IMR-90 (cell line): Measurements from ENCODE around the gene EML6. TPM values are rescaled to one million over a fixed set of nuclear protein-coding genes. Genes with fewer than 3 reads are reported as not detected.

Source experiments
- ATAC-seq: fragments of 200-7000 bp; cut with Tn5 transposase; 2 replicates; pipeline ENCODE4 v1.9.1; 2020; ENCODE audit warnings: low read depth, mild to moderate bottlenecking, moderate library complexity
- BruUV-seq: library from RNA; stranded (reverse); fragments of 400-500 nt; replicated peaks from 2 replicates; lab custom pipeline; 2021; lab: Mats Ljungman, UMichigan
- CTCF ChIA-PET: fragments of 300-600 bp; formaldehyde crosslinking; extraction: SDS; loops from one replicate; lab custom pipeline; 2021; ENCODE audit warnings: antibody characterized with exemption; lab: Yijun Ruan, JAX
- POLR2A ChIA-PET: fragments of 300-600 bp; sonication (Branson Sonifier 250); formaldehyde crosslinking; loops from one replicate; lab custom pipeline; 2022; ENCODE audit warnings: antibody characterized with exemption; ENCODE audit not compliant: unreplicated experiment; lab: Charles Lee
- DNase-seq: peaks from one replicate; pipeline ENCODE4 v3.0.0; 2013
- H2AFZ ChIP-seq: replicated peaks from 2 replicates; pipeline ENCODE3; 2013; ENCODE audit warnings: low read length, mild to moderate bottlenecking; ENCODE audit not compliant: poor library complexity
- H2AK5ac ChIP-seq: 2 replicates; pipeline ENCODE4 v1.6.1; 2013; ENCODE audit warnings: low read depth, low read length, inconsistent platforms
- H2AK9ac ChIP-seq: replicated peaks from 2 replicates; pipeline ENCODE3; 2013; ENCODE audit warnings: mild to moderate bottlenecking, low read depth, low read length, moderate library complexity; ENCODE audit not compliant: poor library complexity
- H2BK120ac ChIP-seq: 2 replicates; pipeline ENCODE4 v1.6.1; 2013; ENCODE audit warnings: low read depth, low read length, inconsistent platforms
- H2BK15ac ChIP-seq: 3 replicates; pipeline ENCODE4 v1.6.1; 2013; ENCODE audit warnings: low read depth, low read length, inconsistent platforms
- H2BK20ac ChIP-seq: 2 replicates; pipeline ENCODE4 v1.6.1; 2013; ENCODE audit warnings: low read depth, mild to moderate bottlenecking, inconsistent platforms, low read length, moderate library complexity
- H2BK5ac ChIP-seq: 2 replicates; pipeline ENCODE4 v1.6.1; 2013; ENCODE audit warnings: mild to moderate bottlenecking, low read depth, low read length, inconsistent platforms; ENCODE audit not compliant: poor library complexity, severe bottlenecking
- H3K14ac ChIP-seq: replicated peaks from 2 replicates; pipeline ENCODE4 v1.6.1; 2013; ENCODE audit warnings: low read depth, low read length, inconsistent platforms
- H3K18ac ChIP-seq: 2 replicates; pipeline ENCODE4 v1.6.1; 2013; ENCODE audit warnings: low read depth, low read length, control low read depth
- H3K23ac ChIP-seq: 2 replicates; pipeline ENCODE4 v1.6.1; 2013; ENCODE audit warnings: low read depth, low read length, inconsistent platforms
- H3K27ac ChIP-seq: 2 replicates; pipeline ENCODE4 v1.5.1; 2013; ENCODE audit warnings: mild to moderate bottlenecking, control low read depth, low read length; ENCODE audit not compliant: insufficient read depth
- H3K27me3 ChIP-seq: 2 replicates; pipeline ENCODE4 v1.6.1; 2013; ENCODE audit warnings: low read length; ENCODE audit not compliant: control insufficient read depth, insufficient read depth
- H3K36me3 ChIP-seq: 2 replicates; pipeline ENCODE4 v1.6.1; 2013; ENCODE audit warnings: low read length, mixed read lengths; ENCODE audit not compliant: control insufficient read depth, insufficient read depth
- H3K4ac ChIP-seq: 2 replicates; pipeline ENCODE4 v1.6.1; 2013; ENCODE audit warnings: low read depth, low read length, inconsistent platforms
- H3K4me1 ChIP-seq: 2 replicates; pipeline ENCODE4 v1.6.1; 2013; ENCODE audit warnings: low read length, mixed read lengths; ENCODE audit not compliant: control insufficient read depth, insufficient read depth
- H3K4me2 ChIP-seq: 2 replicates; pipeline ENCODE4 v1.6.1; 2013; ENCODE audit warnings: low read depth, mild to moderate bottlenecking, control low read depth, low read length, moderate library complexity
- H3K4me3 ChIP-seq: 2 replicates; pipeline ENCODE4 v1.5.1; 2013; ENCODE audit warnings: low read depth, mild to moderate bottlenecking, control low read depth, low read length, moderate library complexity; ENCODE audit not compliant: insufficient read depth
- H3K56ac ChIP-seq: 2 replicates; pipeline ENCODE4 v1.6.1; 2013; ENCODE audit warnings: low read length, inconsistent platforms; ENCODE audit not compliant: insufficient read depth; ENCODE audit errors: extremely low read depth
- H3K79me1 ChIP-seq, 2 experiments: 2 replicates each; pipeline ENCODE4 v1.6.1; 2013; ENCODE audit warnings: low read length in 2 of 2, inconsistent platforms in 1 of 2, low read depth in 1 of 2
- H3K9ac ChIP-seq: 2 replicates; pipeline ENCODE4 v1.6.1; 2013; ENCODE audit warnings: low read depth, low read length, control low read depth
- H3K9me1 ChIP-seq: 2 replicates; pipeline ENCODE4 v1.6.1; 2013; ENCODE audit warnings: low read length, inconsistent platforms; ENCODE audit not compliant: insufficient read depth
- H3K9me3 ChIP-seq: 2 replicates; pipeline ENCODE4 v1.6.1; 2013; ENCODE audit warnings: low read length; ENCODE audit not compliant: control insufficient read depth, insufficient read depth
- H4K20me1 ChIP-seq: 2 replicates; pipeline ENCODE4 v1.6.1; 2013; ENCODE audit warnings: low read length, inconsistent platforms; ENCODE audit not compliant: insufficient read depth
- H4K5ac ChIP-seq: 2 replicates; pipeline ENCODE4 v1.6.1; 2013; ENCODE audit warnings: mild to moderate bottlenecking, low read depth, low read length, control low read depth
- H4K8ac ChIP-seq, 2 experiments: 2 replicates each; pipeline ENCODE4 v1.6.1; 2013; ENCODE audit warnings: low read depth in 2 of 2, low read length in 2 of 2, control low read depth in 1 of 2, inconsistent platforms in 1 of 2
- H4K91ac ChIP-seq: 2 replicates; pipeline ENCODE4 v1.6.1; 2013; ENCODE audit warnings: low read depth, low read length, inconsistent platforms; ENCODE audit not compliant: insufficient read depth
- BHLHE40 ChIP-seq: fragments of 150-350 bp; IDR thresholded peaks from 2 replicates; pipeline ENCODE4 v1.6.1; 2016; ENCODE audit warnings: mild to moderate bottlenecking, low read depth, low read length
- CEBPB ChIP-seq: IDR thresholded peaks from 2 replicates; pipeline ENCODE4 v1.6.1; 2012; ENCODE audit warnings: low read depth, low read length, improper control_type of control experiment
- CHD1 ChIP-seq: IDR thresholded peaks from 2 replicates; pipeline ENCODE4 v1.6.1; 2012; ENCODE audit warnings: low read depth, low read length, improper control_type of control experiment
- MAZ ChIP-seq: IDR thresholded peaks from 2 replicates; pipeline ENCODE4 v1.6.1; 2012; ENCODE audit warnings: low read depth, mild to moderate bottlenecking, low read length, improper control_type of control experiment, moderate library complexity, borderline replicate concordance
- NFE2L2 ChIP-seq: fragments of 150-350 bp; IDR thresholded peaks from 2 replicates; pipeline ENCODE4 v1.6.1; 2016; ENCODE audit warnings: low read depth, mild to moderate bottlenecking, low read length
- POLR2A ChIP-seq: IDR thresholded peaks from 2 replicates; pipeline ENCODE4 v1.6.1; 2012; ENCODE audit warnings: mild to moderate bottlenecking, low read depth, low read length
- RAD21 ChIP-seq: IDR thresholded peaks from 2 replicates; pipeline ENCODE4 v1.6.1; 2012; ENCODE audit warnings: low read length, improper control_type of control experiment
- RCOR1 ChIP-seq: IDR thresholded peaks from 2 replicates; pipeline ENCODE4 v1.6.1; 2012; ENCODE audit warnings: mild to moderate bottlenecking, low read length, improper control_type of control experiment; ENCODE audit not compliant: insufficient replicate concordance
- RFX5 ChIP-seq: IDR thresholded peaks from 2 replicates; pipeline ENCODE4 v1.8.0; 2012; ENCODE audit warnings: low read depth, mild to moderate bottlenecking, low read length, moderate library complexity
- SMC3 ChIP-seq: fragments of 150-350 bp; IDR thresholded peaks from 2 replicates; pipeline ENCODE4 v1.6.1; 2016; ENCODE audit warnings: low read depth, mild to moderate bottlenecking, antibody characterized with exemption, low read length, moderate library complexity
- WGBS, 2 experiments: methylation state at CpG; one replicate each; pipeline versions ENCODE4 v1.1.5 to v1.1.7; 2013; ENCODE audit warnings: missing lambda C conversion rate in 2 of 2; ENCODE audit not compliant: insufficient read length in 1 of 2; ENCODE audit errors: extremely low coverage in 2 of 2; 5-methylcytosine and 5-hydroxymethylcytosine counted together
- dilution Hi-C: fragments of 300-500 bp; cut with HindIII; formaldehyde crosslinking; loops from one replicate; pipeline ENCODE4 v1.14.3; 2018; ENCODE audit warnings: low sequenced_read_pairs; ENCODE audit not compliant: unreplicated experiment
- in situ Hi-C: fragments of 300-500 bp; cut with MboI; formaldehyde crosslinking; loops from 3 replicates; pipeline ENCODE4 v1.14.3; 2019; ENCODE audit warnings: low sequenced_read_pairs, inconsistent platforms, mixed read lengths
- intact Hi-C: fragments of 100-400 bp; cut with micrococcal nuclease; formaldehyde crosslinking; loops from 2 replicates; pipeline ENCODE4 v1.10.0; 2022
- polyA plus RNA-seq, 3 experiments: library from polyadenylated mRNA; depleted of rRNA; stranded (reverse); fragments of >200 nt; gene quantifications; 2 replicates each; pipeline ENCODE4 v1.2.3, GENCODE V29; 2012; ENCODE audit warnings: low replicate concordance in 1 of 3
- total RNA-seq: library from RNA; depleted of rRNA; stranded (reverse); fragments of >200 nt; gene quantifications from 2 replicates; pipeline ENCODE4 v1.2.3, GENCODE V29; 2012
- TF ChIP-seq, protein P1 (sequence below): fragments of 150-350 bp; IDR thresholded peaks from 2 replicates; pipeline ENCODE4 v1.6.1; 2017; ENCODE audit warnings: mild to moderate bottlenecking, antibody characterized with exemption, low read length, low read depth
- TF ChIP-seq, protein P2 (sequence below): fragments of 150-350 bp; IDR thresholded peaks from 2 replicates; pipeline ENCODE4 v1.6.1; 2016; ENCODE audit warnings: low read depth, mild to moderate bottlenecking, low read length, moderate library complexity, borderline replicate concordance
- TF ChIP-seq, protein P3 (sequence below): conservative IDR thresholded peaks from 2 replicates; pipeline ENCODE4 v1.5.1; 2012; ENCODE audit warnings: mild to moderate bottlenecking, low read depth, low read length, improper control_type of control experiment

The EML6 gene
- total and polyA plus RNA-seq, 2 of the 4 experiments (the other 2 are of a cell fraction): 0.18 to 0.19 TPM

DNA sequence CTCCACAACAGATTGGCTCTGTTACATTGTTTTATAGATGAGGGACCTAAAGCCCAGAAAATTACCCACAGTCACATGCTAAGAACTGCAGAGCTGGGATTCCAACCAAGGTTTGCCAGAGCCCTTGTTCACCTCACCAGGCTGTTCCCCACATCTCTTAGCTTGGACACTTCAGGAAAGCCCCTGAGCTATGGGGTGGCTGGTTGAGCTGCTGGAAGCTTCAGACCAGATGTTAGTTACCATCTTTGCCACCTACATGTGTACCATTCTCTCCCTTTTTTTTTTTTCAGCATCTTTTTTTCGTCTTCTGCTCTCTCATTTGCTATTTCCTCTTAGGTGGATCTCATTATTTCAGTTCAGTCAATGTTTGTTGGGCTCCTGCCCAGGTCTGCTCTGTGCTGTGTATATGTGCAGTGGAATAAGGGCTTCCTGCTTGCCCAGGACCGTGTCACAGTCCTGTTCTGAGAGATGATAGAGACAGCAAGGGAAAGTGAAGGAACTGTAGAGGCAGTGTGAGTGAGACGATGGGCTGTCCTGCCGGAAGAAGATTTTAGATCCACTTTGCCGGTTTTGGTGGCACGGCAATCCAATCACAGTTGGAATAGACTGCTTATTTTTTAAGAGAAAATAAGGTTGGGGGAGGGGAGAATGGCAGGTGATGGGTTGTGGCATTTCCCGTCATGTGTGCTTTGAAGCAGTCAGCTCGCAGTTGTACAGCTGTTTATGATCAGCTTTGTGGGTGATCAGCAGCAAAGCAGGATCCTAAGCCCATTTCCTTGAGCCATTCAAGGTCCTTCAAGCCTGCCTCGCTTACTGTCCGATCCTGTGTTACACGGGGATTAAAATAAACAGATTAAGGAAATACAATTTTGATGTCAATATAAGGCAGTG is 174.2 kb downstream of the EML6 start:
- Histone ChIP-seq H4K5ac (no peak overlapping the region), H3K9me1 (peaks cover 4% of the 10 kb centered on the region; the same call in 1 of the 2 replicates), H3K36me3 (no peaks in the 10 kb centered on the region), H3K4me3 (no peak overlapping the region), H3K14ac (no peak overlapping the region), H2BK15ac (no peak overlapping the region), H4K20me1 (no peaks in the 10 kb centered on the region), H3K79me1 (peaks cover 7 to 18% of the 10 kb centered on the region in 2 experiments; a peak in 3 of 4 replicates), H4K8ac (no peak overlapping the region), H3K9me3 (peaks cover 5% of the 10 kb centered on the region; the same call in 1 of the 2 replicates), H2AFZ (no peak overlapping the region), H3K27ac (no peak overlapping the region), H4K91ac (no peak overlapping the region), H3K4me1 (peaks cover 2% of the 10 kb centered on the region; the same call in 1 of the 2 replicates), H3K4ac (no peak overlapping the region), H2AK9ac (no peak overlapping the region), H3K9ac (no peak overlapping the region), H2BK5ac (no peak overlapping the region), H3K18ac (no peak overlapping the region), H2BK20ac (no peak overlapping the region), H3K4me2 (no peak overlapping the region), H3K27me3 (no peaks in the 10 kb centered on the region; the same call in 1 of the 2 replicates), H3K56ac (no peak overlapping the region), H3K23ac (no peak overlapping the region), H2AK5ac (no peak overlapping the region), H2BK120ac (no peak overlapping the region)
- 75% methylated on average over 8 of the region's 11 CpGs; no CpG with 5 or more reads in 1 of the 2 experiments for WGBS, 2 experiments
- dilution Hi-C loops (no loop called here), in situ Hi-C loops (no loop called here), intact Hi-C loops (loop anchor here (1.0 kb wide), 1 partner anchor 60 kb away; no protein-coding TSS in a partner anchor)
- DNase-seq (no peak), ATAC-seq (no peak)
- BruUV-seq: no TSS peak
- POLR2A ChIA-PET: interaction anchor here (0.6 kb wide), 1 partner anchor 358 kb away, joined by 8 read pairs; no protein-coding TSS in a partner anchor
- CTCF ChIA-PET: interaction anchor here (1.1 to 1.2 kb wide), 2 partner anchors 116 to 128 kb away, joined by 3 to 5 read pairs; no protein-coding TSS in a partner anchor
- TF ChIP-seq, protein P1, sequence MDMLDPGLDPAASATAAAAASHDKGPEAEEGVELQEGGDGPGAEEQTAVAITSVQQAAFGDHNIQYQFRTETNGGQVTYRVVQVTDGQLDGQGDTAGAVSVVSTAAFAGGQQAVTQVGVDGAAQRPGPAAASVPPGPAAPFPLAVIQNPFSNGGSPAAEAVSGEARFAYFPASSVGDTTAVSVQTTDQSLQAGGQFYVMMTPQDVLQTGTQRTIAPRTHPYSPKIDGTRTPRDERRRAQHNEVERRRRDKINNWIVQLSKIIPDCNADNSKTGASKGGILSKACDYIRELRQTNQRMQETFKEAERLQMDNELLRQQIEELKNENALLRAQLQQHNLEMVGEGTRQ: no peak
- no peak for TF ChIP-seq RAD21
- no peak for TF ChIP-seq SMC3
- no peak for TF ChIP-seq BHLHE40
- no peak for TF ChIP-seq POLR2A
- TF ChIP-seq RFX5: no peak
- TF ChIP-seq CEBPB: no peak
- no peak for TF ChIP-seq RCOR1
- TF ChIP-seq MAZ: no peak
- TF ChIP-seq, protein P2, sequence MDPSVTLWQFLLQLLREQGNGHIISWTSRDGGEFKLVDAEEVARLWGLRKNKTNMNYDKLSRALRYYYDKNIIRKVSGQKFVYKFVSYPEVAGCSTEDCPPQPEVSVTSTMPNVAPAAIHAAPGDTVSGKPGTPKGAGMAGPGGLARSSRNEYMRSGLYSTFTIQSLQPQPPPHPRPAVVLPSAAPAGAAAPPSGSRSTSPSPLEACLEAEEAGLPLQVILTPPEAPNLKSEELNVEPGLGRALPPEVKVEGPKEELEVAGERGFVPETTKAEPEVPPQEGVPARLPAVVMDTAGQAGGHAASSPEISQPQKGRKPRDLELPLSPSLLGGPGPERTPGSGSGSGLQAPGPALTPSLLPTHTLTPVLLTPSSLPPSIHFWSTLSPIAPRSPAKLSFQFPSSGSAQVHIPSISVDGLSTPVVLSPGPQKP: no peak
- TF ChIP-seq, protein P3, sequence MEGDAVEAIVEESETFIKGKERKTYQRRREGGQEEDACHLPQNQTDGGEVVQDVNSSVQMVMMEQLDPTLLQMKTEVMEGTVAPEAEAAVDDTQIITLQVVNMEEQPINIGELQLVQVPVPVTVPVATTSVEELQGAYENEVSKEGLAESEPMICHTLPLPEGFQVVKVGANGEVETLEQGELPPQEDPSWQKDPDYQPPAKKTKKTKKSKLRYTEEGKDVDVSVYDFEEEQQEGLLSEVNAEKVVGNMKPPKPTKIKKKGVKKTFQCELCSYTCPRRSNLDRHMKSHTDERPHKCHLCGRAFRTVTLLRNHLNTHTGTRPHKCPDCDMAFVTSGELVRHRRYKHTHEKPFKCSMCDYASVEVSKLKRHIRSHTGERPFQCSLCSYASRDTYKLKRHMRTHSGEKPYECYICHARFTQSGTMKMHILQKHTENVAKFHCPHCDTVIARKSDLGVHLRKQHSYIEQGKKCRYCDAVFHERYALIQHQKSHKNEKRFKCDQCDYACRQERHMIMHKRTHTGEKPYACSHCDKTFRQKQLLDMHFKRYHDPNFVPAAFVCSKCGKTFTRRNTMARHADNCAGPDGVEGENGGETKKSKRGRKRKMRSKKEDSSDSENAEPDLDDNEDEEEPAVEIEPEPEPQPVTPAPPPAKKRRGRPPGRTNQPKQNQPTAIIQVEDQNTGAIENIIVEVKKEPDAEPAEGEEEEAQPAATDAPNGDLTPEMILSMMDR: no peak
- no peak for TF ChIP-seq CHD1
- TF ChIP-seq NFE2L2: no peak
